ENCODE results near the gene BRK1. TPM values are rescaled to one million over a fixed set of nuclear protein-coding genes. Genes with fewer than 3 reads are reported as not detected.
"Not testable (repeated sequence)": the region's sequence is repeated elsewhere in the genome, so short reads cannot be mapped to it uniquely, and the experiment has no call there.

Gene BRK1
- total and polyA plus RNA-seq, 2 donors (not counting 1 experiment from before 2014, with no cell fraction given), result 112 to 303 TPM

DNA sequence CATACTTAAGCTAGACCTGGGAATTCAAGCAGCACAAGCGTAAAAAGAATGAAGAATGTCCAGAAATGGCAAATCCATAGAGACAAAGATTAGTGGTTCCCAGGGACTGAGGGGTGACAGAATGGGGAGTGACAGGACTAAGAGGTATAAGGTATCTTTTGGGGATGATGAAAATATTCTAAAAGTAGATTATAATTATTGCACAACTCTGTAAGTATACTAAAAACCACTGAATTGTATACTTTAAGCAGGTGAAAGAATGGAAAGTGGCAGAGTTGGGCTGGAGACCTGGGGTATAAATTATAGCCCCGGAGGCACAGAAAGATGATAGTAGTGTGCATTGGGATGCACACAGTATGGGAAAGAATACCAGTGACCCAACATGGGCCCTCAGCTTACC is 5.6 kb downstream of the BRK1 start:
- no peak overlapping the region for H3K9ac ChIP-seq (ENCODE audit: insufficient read depth, low read length)
- no peaks in the 10 kb centered on the region for H3K9me3 ChIP-seq (ENCODE audit: control insufficient read depth, insufficient read depth, low read depth, low read length)
- no peaks in the 10 kb centered on the region for H3K36me3 ChIP-seq (ENCODE audit: control insufficient read depth, insufficient read depth, low read length)
- H3K27me3 ChIP-seq (ENCODE audit: control insufficient read depth, insufficient read depth, low read length), result no peaks in the 10 kb centered on the region
- no peak overlapping the region for H2AFZ ChIP-seq (ENCODE audit: low read length)
- peaks cover 66% of the 10 kb centered on the region for H3K79me2 ChIP-seq (ENCODE audit: control insufficient read depth, insufficient read depth, low read length)
- DNase-seq (ENCODE audit: low read depth in 2 of 2), result no peak
- H3K4me1 ChIP-seq (ENCODE audit: control insufficient read depth, extremely low read depth, insufficient read depth, low read length), result peaks cover 7% of the 10 kb centered on the region
- TF ChIP-seq EZH2 (IDR thresholded peaks at IDR 0.05; ENCODE audit: low read length, missing control alignments) (no peak), CTCF (conservative IDR thresholded peaks at IDR 0.05 in 1 of 2, IDR thresholded peaks at IDR 0.05 in 1 of 2; ENCODE audit: low read depth in 1 of 2, low read length in 2 of 2) (no peak)
- H3K4me3 ChIP-seq (replicated peaks in 1 of 4; ENCODE audit: control extremely low read depth in 1 of 4, insufficient read depth in 1 of 4, low read depth in 3 of 4, low read length in 4 of 4), result no peak overlapping the region
- H3K27ac ChIP-seq (ENCODE audit: insufficient read depth, low read length), result no peak overlapping the region
- no peaks in the 10 kb centered on the region for H4K20me1 ChIP-seq (ENCODE audit: control insufficient read depth, extremely low read depth, insufficient read depth, low read length)
- H3K4me2 ChIP-seq (ENCODE audit: extremely low read depth, insufficient read depth, low read length), result no peak overlapping the region

DNA sequence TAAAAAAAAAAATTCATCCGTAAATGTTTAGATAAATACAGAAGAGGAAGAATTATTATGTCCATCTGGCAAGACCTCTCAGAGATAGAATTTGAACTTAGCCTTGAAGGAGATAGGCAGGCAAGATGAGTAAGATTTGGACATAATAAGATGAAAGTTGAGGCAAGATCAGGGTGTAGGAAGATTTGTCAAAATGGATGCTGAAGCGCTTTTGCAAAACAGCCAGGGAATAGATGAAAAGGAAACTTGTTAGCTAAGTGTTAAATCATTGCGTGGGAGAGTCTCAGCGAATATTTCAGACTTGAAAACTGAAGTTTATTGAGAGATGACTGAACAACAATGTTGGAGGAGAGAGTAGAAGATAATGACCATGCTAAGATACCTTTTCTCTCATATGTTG is 7.2 kb downstream of the BRK1 start:
- Histone ChIP-seq H3K4me2 (ENCODE audit: extremely low read depth, insufficient read depth, low read length) (no peak overlapping the region), H3K36me3 (ENCODE audit: control insufficient read depth, insufficient read depth, low read length) (peaks cover 3% of the 10 kb centered on the region), H3K9me3 (ENCODE audit: control insufficient read depth, insufficient read depth, low read depth, low read length) (no peaks in the 10 kb centered on the region), H3K4me3 (replicated peaks in 1 of 4; ENCODE audit: control extremely low read depth in 1 of 4, insufficient read depth in 1 of 4, low read depth in 3 of 4, low read length in 4 of 4) (no peak overlapping the region), H3K27ac (ENCODE audit: insufficient read depth, low read length) (no peak overlapping the region), H3K9ac (ENCODE audit: insufficient read depth, low read length) (no peak overlapping the region), H3K4me1 (ENCODE audit: control insufficient read depth, extremely low read depth, insufficient read depth, low read length) (no peaks in the 10 kb centered on the region), H3K79me2 (ENCODE audit: control insufficient read depth, insufficient read depth, low read length) (peaks cover 49% of the 10 kb centered on the region), H4K20me1 (ENCODE audit: control insufficient read depth, extremely low read depth, insufficient read depth, low read length) (no peaks in the 10 kb centered on the region), H3K27me3 (ENCODE audit: control insufficient read depth, insufficient read depth, low read length) (no peaks in the 10 kb centered on the region), H2AFZ (ENCODE audit: low read length) (no peak overlapping the region)
- TF ChIP-seq CTCF (conservative IDR thresholded peaks at IDR 0.05 in 1 of 2, IDR thresholded peaks at IDR 0.05 in 1 of 2; ENCODE audit: low read depth in 1 of 2, low read length in 2 of 2) (no peak), EZH2 (IDR thresholded peaks at IDR 0.05; ENCODE audit: low read length, missing control alignments) (no peak)
- DNase-seq (ENCODE audit: low read depth in 2 of 2), result no peak

GRCh38 chr3:10135872-10136271 is 20.4 kb downstream of the BRK1 start:
- H3K27me3 ChIP-seq (ENCODE audit: control insufficient read depth, insufficient read depth, low read length); H3K4me1 ChIP-seq (ENCODE audit: control insufficient read depth, extremely low read depth, insufficient read depth, low read length); H3K9ac ChIP-seq (ENCODE audit: insufficient read depth, low read length); H3K4me3 ChIP-seq (replicated peaks in 1 of 4; ENCODE audit: control extremely low read depth in 1 of 4, insufficient read depth in 1 of 4, low read depth in 3 of 4, low read length in 4 of 4); H4K20me1 ChIP-seq (ENCODE audit: control insufficient read depth, extremely low read depth, insufficient read depth, low read length); H2AFZ ChIP-seq (ENCODE audit: low read length); H3K9me3 ChIP-seq (ENCODE audit: control insufficient read depth, insufficient read depth, low read depth, low read length); H3K36me3 ChIP-seq (ENCODE audit: control insufficient read depth, insufficient read depth, low read length); DNase-seq (ENCODE audit: low read depth in 2 of 2); H3K27ac ChIP-seq (ENCODE audit: insufficient read depth, low read length); H3K4me2 ChIP-seq (ENCODE audit: extremely low read depth, insufficient read depth, low read length); H3K79me2 ChIP-seq (ENCODE audit: control insufficient read depth, insufficient read depth, low read length): not testable (repeated sequence)
